OCI-LY7 (cell line): Measurements from ENCODE around the gene BCL11A. TPM values are rescaled to one million over a fixed set of nuclear protein-coding genes. Genes with fewer than 3 reads are reported as not detected.

ENCODE experiments used
- BruUV-seq: library from RNA; stranded (reverse); fragments of 400-500 nt; replicated peaks from 2 replicates; lab custom pipeline; 2021; lab: Mats Ljungman, UMichigan
- CTCF ChIA-PET: fragments of 300-600 bp; sonication (Branson Sonifier 250); formaldehyde crosslinking; loops from one replicate; lab custom pipeline; 2022; ENCODE audit warnings: antibody characterized with exemption; ENCODE audit not compliant: unreplicated experiment; lab: Charles Lee
- POLR2A ChIA-PET: fragments of 300-600 bp; sonication (Branson Sonifier 250); formaldehyde crosslinking; loops from one replicate; lab custom pipeline; 2022; ENCODE audit warnings: antibody characterized with exemption; lab: Charles Lee
- DNase-seq: peaks from one replicate; pipeline ENCODE4 v3.0.0-alpha.2; 2015; ENCODE audit warnings: low spot score
- H2AFZ ChIP-seq: fragments of 200-600 bp; sonication (generic), shearing (Covaris generic); 2 replicates; pipeline ENCODE4 v1.6.1; 2014; ENCODE audit warnings: mild to moderate bottlenecking, antibody characterized with exemption, low read length, moderate library complexity
- H3K27ac ChIP-seq: fragments of 200-600 bp; sonication (generic); 2 replicates; pipeline ENCODE4 v1.5.1; 2014; ENCODE audit warnings: mixed run types, low read depth, mild to moderate bottlenecking, moderate library complexity, low read length, inconsistent platforms; ENCODE audit not compliant: poor library complexity, severe bottlenecking
- H3K36me3 ChIP-seq: fragments of 200-600 bp; sonication (generic); 2 replicates; pipeline ENCODE4 v1.6.1; 2014; ENCODE audit warnings: mild to moderate bottlenecking, antibody characterized with exemption, low read length, moderate library complexity, mixed read lengths; ENCODE audit not compliant: insufficient read depth
- H3K4me1 ChIP-seq: fragments of 200-600 bp; sonication (generic); 2 replicates; pipeline ENCODE4 v1.5.1; 2014; ENCODE audit warnings: mild to moderate bottlenecking, low read length; ENCODE audit not compliant: insufficient read depth, poor library complexity, severe bottlenecking
- H3K4me2 ChIP-seq: fragments of 200-600 bp; sonication (generic); 2 replicates; pipeline ENCODE4 v1.6.1; 2014; ENCODE audit warnings: mild to moderate bottlenecking, low read length
- H3K4me3 ChIP-seq: fragments of 200-600 bp; sonication (generic); 2 replicates; pipeline ENCODE4 v1.5.1; 2014; ENCODE audit warnings: mild to moderate bottlenecking, low read depth, low read length; ENCODE audit not compliant: poor library complexity, severe bottlenecking
- H3K79me2 ChIP-seq: fragments of 200-600 bp; sonication (generic); 2 replicates; pipeline ENCODE4 v1.6.1; 2016; ENCODE audit warnings: low read depth, mild to moderate bottlenecking, low read length, moderate library complexity, mixed read lengths; ENCODE audit not compliant: insufficient read depth
- H3K9me2 ChIP-seq: fragments of 200-600 bp; sonication (generic); 2 replicates; pipeline ENCODE4 v1.6.1; 2016; ENCODE audit warnings: mild to moderate bottlenecking, low read length, mixed read lengths; ENCODE audit not compliant: insufficient read depth
- H3K9me3 ChIP-seq: fragments of 200-600 bp; sonication (generic); 2 replicates; pipeline ENCODE4 v1.6.1; 2014; ENCODE audit warnings: mild to moderate bottlenecking, mixed run types, low read length, mixed read lengths
- H4K20me1 ChIP-seq: fragments of 200-600 bp; sonication (generic); 2 replicates; pipeline ENCODE4 v1.6.1; 2014; ENCODE audit warnings: mild to moderate bottlenecking, antibody characterized with exemption, low read length, moderate library complexity, mixed read lengths; ENCODE audit not compliant: insufficient read depth
- CTCF ChIP-seq: fragments of 200-600 bp; sonication (generic); conservative IDR thresholded peaks from 2 replicates; pipeline ENCODE4 v1.5.1; 2014; ENCODE audit warnings: mild to moderate bottlenecking, antibody characterized with exemption, low read length, moderate library complexity, mixed read lengths
- EZH2phosphoT487 ChIP-seq: fragments of 200-600 bp; sonication (generic); IDR thresholded peaks from 2 replicates; pipeline ENCODE4 v1.6.1; 2018; ENCODE audit warnings: low read depth, borderline replicate concordance, mild to moderate bottlenecking, mixed run types, antibody characterized with exemption, low read length, moderate library complexity, mixed read lengths
- intact Hi-C: fragments of 100-400 bp; cut with micrococcal nuclease; formaldehyde crosslinking; loops from one replicate; pipeline ENCODE4 v1.10.0; 2022; ENCODE audit not compliant: unreplicated experiment
- total RNA-seq, 2 experiments: library from RNA; depleted of rRNA in 1 of 2; stranded (reverse); fragments of >200 nt in 1 of 2; shearing (Covaris generic) in 1 of 2; gene quantifications; 2 replicates each; pipeline ENCODE4 v1.2.3, GENCODE V29; 2014 to 2022

BCL11A gene
- total RNA-seq, 2 experiments from 2014 or later = 64.3 to 167 TPM

GRCh38 chr2:60520151-60520876, 33.1 kb downstream of the BCL11A start:
- ChIA-PET POLR2A (interaction anchor here (0.6 to 0.8 kb wide), 3 partner anchors 10 to 19 kb away, joined by 3 to 6 read pairs (median 6); no protein-coding TSS in a partner anchor), CTCF (no interaction called here)
- Histone ChIP-seq H3K79me2 (peaks cover 100% of the 10 kb centered on the region), H2AFZ (no peak overlapping the region), H3K4me3 (no peak overlapping the region), H3K36me3 (peaks cover 100% of the 10 kb centered on the region), H3K27ac (no peak overlapping the region), H4K20me1 (peaks cover 19% of the 10 kb centered on the region), H3K4me2 (no peak overlapping the region), H3K4me1 (peaks cover 20% of the 10 kb centered on the region), H3K9me2 (no peaks in the 10 kb centered on the region), H3K9me3 (no peaks in the 10 kb centered on the region)
- BruUV-seq = no TSS peak
- intact Hi-C loops = no loop called here
- TF ChIP-seq EZH2phosphoT487 (no peak), CTCF (no peak)
- DNase-seq = no peak

- no peak for DNase-seq
- H4K20me1 ChIP-seq = peaks cover 19% of the 10 kb centered on the region
- ChIA-PET POLR2A (no interaction called here), CTCF (no interaction called here)
- H3K27ac ChIP-seq = no peak overlapping the region
- H3K36me3 ChIP-seq = peaks cover 99% of the 10 kb centered on the region
- no peak overlapping the region for H3K4me2 ChIP-seq
- BruUV-seq = no TSS peak
- no peaks in the 10 kb centered on the region for H3K9me3 ChIP-seq
- peaks cover 100% of the 10 kb centered on the region for H3K79me2 ChIP-seq
- no peak for TF ChIP-seq EZH2phosphoT487
- no peak for TF ChIP-seq CTCF
- no peaks in the 10 kb centered on the region for H3K9me2 ChIP-seq
- no peak overlapping the region for H2AFZ ChIP-seq
- H3K4me1 ChIP-seq = peaks cover 20% of the 10 kb centered on the region
- intact Hi-C loops = no loop called here
- no peak overlapping the region for H3K4me3 ChIP-seq
Observed at GRCh38 chr2:60519231-60519863, 34.1 kb downstream of the BCL11A start.

GRCh38 chr2:60518567-60518966, 34.9 kb downstream of the BCL11A start:
- no peak overlapping the region for H3K4me2 ChIP-seq

More at GRCh38 chr2:60518567-60518966, 34.9 kb downstream of the BCL11A start:
- intact Hi-C loops = no loop called here
- ChIA-PET CTCF (no interaction called here), POLR2A (interaction anchor here (0.6 to 0.8 kb wide), 2 partner anchors 124 to 582 kb away, joined by 3 to 4 read pairs; no protein-coding TSS in a partner anchor)
- DNase-seq = no peak
- Histone ChIP-seq H3K9me3 (no peaks in the 10 kb centered on the region), H3K27ac (no peak overlapping the region), H3K4me1 (peaks cover 26% of the 10 kb centered on the region), H3K36me3 (peaks cover 98% of the 10 kb centered on the region), H2AFZ (no peak overlapping the region), H3K79me2 (peaks cover 100% of the 10 kb centered on the region), H3K4me3 (no peak overlapping the region), H3K9me2 (no peaks in the 10 kb centered on the region), H4K20me1 (peaks cover 12% of the 10 kb centered on the region)
- no peak for TF ChIP-seq CTCF
- TF ChIP-seq EZH2phosphoT487 = no peak
- BruUV-seq = no TSS peak
